IPS DF 6.9 (cell line): ENCODE data around the gene USP30.

Source experiments
- DNase-seq: peaks from one replicate; pipeline ENCODE4 v3.0.0-alpha.2; 2013; ENCODE audit warnings: low read depth, low spot score
- H3K27ac ChIP-seq: one replicate; pipeline ENCODE4 v1.5.1; 2013; ENCODE audit warnings: low read length, control low read depth
- H3K27me3 ChIP-seq: 2 replicates; pipeline ENCODE4 v1.6.1; 2013; ENCODE audit warnings: mild to moderate bottlenecking, low read length; ENCODE audit not compliant: control insufficient read depth, insufficient read depth
- H3K36me3 ChIP-seq: 2 replicates; pipeline ENCODE4 v1.6.1; 2013; ENCODE audit warnings: low read length; ENCODE audit not compliant: control insufficient read depth, insufficient read depth
- H3K4me1 ChIP-seq: 2 replicates; pipeline ENCODE4 v1.6.1; 2013; ENCODE audit warnings: low read length; ENCODE audit not compliant: control insufficient read depth, insufficient read depth
- H3K4me3 ChIP-seq: 2 replicates; pipeline ENCODE4 v1.5.1; 2013; ENCODE audit warnings: mild to moderate bottlenecking, low read length
- H3K9me3 ChIP-seq: 2 replicates; pipeline ENCODE4 v1.6.1; 2013; ENCODE audit warnings: low read length, inconsistent platforms; ENCODE audit not compliant: control insufficient read depth, insufficient read depth
- WGBS: extraction: QIAGEN DNeasy Blood & Tissue Kit; methylation state at CpG from one replicate; pipeline ENCODE4 v1.1.7; 2013; ENCODE audit warnings: mixed read lengths, missing lambda C conversion rate; ENCODE audit not compliant: insufficient read length, insufficient coverage; 5-methylcytosine and 5-hydroxymethylcytosine counted together

USP30 gene

GRCh38 chr12:109052414-109053323 lies at the start of gene USP30:
Gene USP30, plus strand, starts transcription at chr12:109052576. Its CDS starts 103 bp downstream, at chr12:109052679.
- no peaks in the 10 kb centered on the region; the same call in 1 of the 2 replicates for H3K4me1 ChIP-seq
- whole genome bisulfite sequencing = no CpG with 5 or more reads among the region's 61 CpGs
- H3K27ac ChIP-seq = no peak within 1 kb of the TSS
- DNase-seq = peak; percentile 55
- H3K36me3 ChIP-seq = no peaks in the 10 kb centered on the region
- no peaks in the 10 kb centered on the region for H3K9me3 ChIP-seq
- peak within 1 kb of the TSS; percentile 70 for H3K4me3 ChIP-seq
- no peaks in the 10 kb centered on the region for H3K27me3 ChIP-seq

- Histone ChIP-seq H3K4me1 (no peaks in the 10 kb centered on the region), H3K36me3 (no peaks in the 10 kb centered on the region), H3K27ac (no peak overlapping the region), H3K9me3 (no peaks in the 10 kb centered on the region), H3K4me3 (no peak overlapping the region), H3K27me3 (no peaks in the 10 kb centered on the region)
- no peak for DNase-seq
- no CpG with 5 or more reads among the region's 3 CpGs for WGBS
Measured at GRCh38 chr12:109004017-109004416, 48.4 kb upstream of the USP30 start.

GRCh38 chr12:109009766-109010165 lies 42.6 kb upstream of the USP30 start:
- no peak for DNase-seq
- no peaks in the 10 kb centered on the region for H3K9me3 ChIP-seq
- WGBS = no CpG with 5 or more reads among the region's 1 CpG
- H3K27ac ChIP-seq = no peak overlapping the region
- H3K4me3 ChIP-seq = no peak overlapping the region
- H3K4me1 ChIP-seq = no peaks in the 10 kb centered on the region
- no peaks in the 10 kb centered on the region for H3K36me3 ChIP-seq
- H3K27me3 ChIP-seq = no peaks in the 10 kb centered on the region

- DNase-seq = no peak
- Histone ChIP-seq H3K36me3 (no peaks in the 10 kb centered on the region), H3K9me3 (no peaks in the 10 kb centered on the region), H3K4me3 (no peak overlapping the region), H3K4me1 (no peaks in the 10 kb centered on the region), H3K27me3 (no peaks in the 10 kb centered on the region), H3K27ac (no peak overlapping the region)
- WGBS = no CpG with 5 or more reads among the region's 2 CpGs
Measured at GRCh38 chr12:109010259-109010658, 42.1 kb upstream of the USP30 start.

GRCh38 chr12:109014984-109015765 lies 37.2 kb upstream of the USP30 start:
- no peaks in the 10 kb centered on the region for H3K9me3 ChIP-seq
- H3K4me1 ChIP-seq = no peaks in the 10 kb centered on the region
- DNase-seq = no peak
- H3K27ac ChIP-seq = no peak overlapping the region
- no peak overlapping the region for H3K4me3 ChIP-seq
- H3K27me3 ChIP-seq = no peaks in the 10 kb centered on the region
- no peaks in the 10 kb centered on the region for H3K36me3 ChIP-seq
- WGBS = no CpG with 5 or more reads among the region's 6 CpGs

- no peaks in the 10 kb centered on the region for H3K4me1 ChIP-seq
- DNase-seq = no peak
- H3K9me3 ChIP-seq = no peaks in the 10 kb centered on the region
- H3K27ac ChIP-seq = no peak overlapping the region
- WGBS = no CpG with 5 or more reads among the region's 8 CpGs
- no peak overlapping the region for H3K4me3 ChIP-seq
- no peaks in the 10 kb centered on the region for H3K27me3 ChIP-seq
- H3K36me3 ChIP-seq = no peaks in the 10 kb centered on the region
Measured at GRCh38 chr12:109016016-109016415, 36.4 kb upstream of the USP30 start.

GRCh38 chr12:109016978-109017377 lies 35.4 kb upstream of the USP30 start:
- Histone ChIP-seq H3K4me3 (no peak overlapping the region), H3K36me3 (no peaks in the 10 kb centered on the region), H3K9me3 (no peaks in the 10 kb centered on the region), H3K27me3 (no peaks in the 10 kb centered on the region), H3K4me1 (no peaks in the 10 kb centered on the region), H3K27ac (no peak overlapping the region)
- DNase-seq = no peak
- WGBS = no CpG with 5 or more reads among the region's 6 CpGs

GRCh38 chr12:109018296-109018695 lies 34.1 kb upstream of the USP30 start:
- Histone ChIP-seq H3K9me3 (no peaks in the 10 kb centered on the region), H3K27ac (no peak overlapping the region), H3K36me3 (no peaks in the 10 kb centered on the region), H3K4me1 (no peaks in the 10 kb centered on the region), H3K4me3 (no peak overlapping the region), H3K27me3 (no peaks in the 10 kb centered on the region)
- no peak for DNase-seq
- WGBS = no CpG with 5 or more reads among the region's 4 CpGs

- no peak overlapping the region for H3K27ac ChIP-seq
- no peaks in the 10 kb centered on the region for H3K36me3 ChIP-seq
- WGBS = no CpG with 5 or more reads among the region's 7 CpGs
- no peaks in the 10 kb centered on the region for H3K9me3 ChIP-seq
- H3K4me3 ChIP-seq = no peak overlapping the region
- H3K27me3 ChIP-seq = no peaks in the 10 kb centered on the region
- H3K4me1 ChIP-seq = no peaks in the 10 kb centered on the region
- no peak for DNase-seq
Measured at GRCh38 chr12:109020146-109020795, 32.1 kb upstream of the USP30 start.

- DNase-seq = peak; percentile 76
- H3K27me3 ChIP-seq = no peaks in the 10 kb centered on the region
- no peaks in the 10 kb centered on the region for H3K9me3 ChIP-seq
- no peaks in the 10 kb centered on the region for H3K4me1 ChIP-seq
- H3K27ac ChIP-seq = no peak within 1 kb of the TSS
- H3K4me3 ChIP-seq = peak within 1 kb of the TSS; percentile 18; the same call in 1 of the 2 replicates
- no peaks in the 10 kb centered on the region for H3K36me3 ChIP-seq
- WGBS = no CpG with 5 or more reads among the region's 30 CpGs
Measured at GRCh38 chr12:109020796-109021380, 31.5 kb upstream of the USP30 start, which contains the start of gene SVOP. Gene SVOP, minus strand, starts transcription at chr12:109021068. Its CDS starts 200 bp downstream, at chr12:109020868.
